ENCODE data around the gene HNF4A. TPM values are rescaled to one million over a fixed set of nuclear protein-coding genes. Genes with fewer than 3 reads are reported as not detected.
A peak's percentile ranks its signal among the peaks of the same experiment; 100 is the strongest.

The HNF4A gene
- total and polyA plus RNA-seq, 2 of the 13 experiments (the other 11 are each of a cell fraction or from before 2014, with no cell fraction given), result 80.9 to 169 TPM

GRCh38 chr20:44414808-44415207 is 59.3 kb downstream of the HNF4A start (continued):
- TF ChIP-seq HOXD1 (CRISPR knock-in tag; IDR thresholded peaks at IDR 0.05) (no peak), ADNP (CRISPR knock-in tag; IDR thresholded peaks at IDR 0.05) (peak; percentile 84), SNAPC4 (CRISPR knock-in tag; IDR thresholded peaks at IDR 0.05) (no peak), ETV6 (CRISPR knock-in tag; conservative IDR thresholded peaks at IDR 0.05) (no peak), TCF7L2 (IDR thresholded peaks at IDR 0.05; ENCODE audit: low read depth, low read length) (no peak), ZNF34 (CRISPR knock-in tag; IDR thresholded peaks at IDR 0.05; ENCODE audit: borderline replicate concordance) (no peak), ZBTB39 (CRISPR knock-in tag; IDR thresholded peaks at IDR 0.05) (peak; percentile 80; the same call in 1 of the 2 replicates), RXRA (CRISPR knock-in tag; IDR thresholded peaks at IDR 0.05) (no peak; the same call in 1 of the 2 replicates), DRAP1 (CRISPR knock-in tag; IDR thresholded peaks at IDR 0.05) (no peak), CREB1 (IDR thresholded peaks at IDR 0.05) (no peak), CREB1 (CRISPR knock-in tag; IDR thresholded peaks at IDR 0.05) (peak; percentile 51; the same call in 1 of the 2 replicates), HMGXB3 (CRISPR knock-in tag; IDR thresholded peaks at IDR 0.05; ENCODE audit: borderline replicate concordance) (no peak; the same call in 1 of the 2 replicates), HNRNPK (IDR thresholded peaks at IDR 0.05; ENCODE audit: low read depth, low read length, poor library complexity, severe bottlenecking) (no peak), JUNB (CRISPR knock-in tag; IDR thresholded peaks at IDR 0.05; ENCODE audit: borderline replicate concordance) (no peak), ZNF83 (CRISPR knock-in tag; IDR thresholded peaks at IDR 0.05; ENCODE audit: borderline replicate concordance) (no peak), ZBTB7A (CRISPR knock-in tag; IDR thresholded peaks at IDR 0.05) (no peak)
